SU-DHL-6 (cell line): ENCODE results near the gene MME.

Experiments
- H2AFZ ChIP-seq: fragments of 200-600 bp; sonication (generic); 2 replicates; pipeline ENCODE4 v1.6.1; 2014; ENCODE audit warnings: low read depth, mild to moderate bottlenecking, moderate library complexity, mixed read lengths, antibody characterized with exemption, low read length; ENCODE audit not compliant: severe bottlenecking
- H3F3A ChIP-seq: fragments of 200-600 bp; shearing (Covaris generic); 2 replicates; pipeline ENCODE4 v1.6.0; 2016; ENCODE audit warnings: antibody characterized with exemption, mild to moderate bottlenecking; ENCODE audit not compliant: insufficient read depth
- H3K27ac ChIP-seq: fragments of 200-600 bp; sonication (generic); 2 replicates; pipeline ENCODE4 v1.5.1; 2016; ENCODE audit warnings: low read depth, mild to moderate bottlenecking, low read length, moderate library complexity, mixed read lengths
- H3K27me3 ChIP-seq: fragments of 200-600 bp; sonication (generic), shearing (Covaris generic); 2 replicates; pipeline ENCODE4 v1.6.0; 2014; ENCODE audit warnings: mild to moderate bottlenecking, low read length
- H3K36me3 ChIP-seq: fragments of 200-600 bp; sonication (generic); 2 replicates; pipeline ENCODE4 v1.6.1; 2014; ENCODE audit warnings: mild to moderate bottlenecking, low read length, mixed read lengths
- H3K4me2 ChIP-seq: fragments of 300-600, 200-600 bp; shearing (Covaris generic), sonication (generic); 2 replicates; pipeline ENCODE4 v1.6.0; 2014; ENCODE audit warnings: low read length, low read depth, mild to moderate bottlenecking; ENCODE audit not compliant: poor library complexity, severe bottlenecking
- H3K4me3 ChIP-seq: fragments of 200-600 bp; sonication (generic); 2 replicates; pipeline ENCODE4 v1.5.1; 2014; ENCODE audit warnings: antibody characterized with exemption, low read length, mild to moderate bottlenecking, mixed read lengths; ENCODE audit not compliant: insufficient read depth, poor library complexity, severe bottlenecking
- H3K79me2 ChIP-seq: fragments of 200-600 bp; sonication (generic); 2 replicates; pipeline ENCODE4 v1.6.1; 2014; ENCODE audit warnings: mild to moderate bottlenecking, low read length, moderate library complexity; ENCODE audit not compliant: insufficient read depth
- H3K9ac ChIP-seq: fragments of 200-600 bp; sonication (generic); 2 replicates; pipeline ENCODE4 v1.7.0; 2014; ENCODE audit warnings: mild to moderate bottlenecking, low read length
- H3K9me2 ChIP-seq: fragments of 200-600 bp; sonication (generic); replicated peaks from 2 replicates; pipeline ENCODE4 v1.6.1; 2014; ENCODE audit warnings: low read length; ENCODE audit not compliant: insufficient read depth
- H3K9me3 ChIP-seq: fragments of 200-600 bp; sonication (generic); 2 replicates; pipeline ENCODE4 v1.6.1; 2014; ENCODE audit warnings: low read length, mixed read lengths; ENCODE audit not compliant: insufficient read depth
- H4K20me1 ChIP-seq: fragments of 200-600 bp; sonication (generic); 2 replicates; pipeline ENCODE4 v1.6.1; 2014; ENCODE audit warnings: low read depth, mild to moderate bottlenecking, antibody characterized with exemption, low read length, moderate library complexity, mixed read lengths
- EZH2phosphoT487 ChIP-seq: fragments of 200-600 bp; sonication (generic), shearing (Covaris generic); conservative IDR thresholded peaks from 2 replicates; pipeline ENCODE4 v1.6.1; 2018; ENCODE audit warnings: mild to moderate bottlenecking, antibody characterized with exemption, low read length, moderate library complexity, mixed read lengths
- TF ChIP-seq, protein P1 (sequence below): fragments of 200-600 bp; sonication (generic); IDR thresholded peaks from one replicate; pipeline ENCODE4 v1.5.1; 2017; ENCODE audit warnings: antibody characterized with exemption, mild to moderate bottlenecking, low read length, moderate library complexity; ENCODE audit not compliant: insufficient read depth, poor library complexity, severe bottlenecking

Gene MME

DNA sequence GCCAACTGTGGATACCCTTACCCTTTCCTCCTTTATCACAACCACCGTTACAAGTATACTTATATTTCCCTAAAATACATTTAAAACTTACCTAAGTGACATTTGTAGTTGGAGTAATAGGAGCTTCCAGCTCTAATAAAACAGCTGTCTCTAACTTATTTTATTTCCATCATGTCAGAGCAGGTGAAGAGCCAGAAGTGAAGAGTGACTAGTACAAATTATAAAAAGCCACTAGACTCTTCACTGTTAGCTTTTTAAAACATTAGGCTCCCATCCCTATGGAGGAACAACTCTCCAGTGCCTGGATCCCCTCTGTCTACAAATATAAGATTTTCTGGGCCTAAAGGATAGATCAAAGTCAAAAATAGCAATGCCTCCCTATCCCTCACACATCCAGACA lies 102.3 kb downstream of the MME start:
- Histone ChIP-seq H3K4me2 (no peak overlapping the region), H3F3A (no peaks in the 10 kb centered on the region), H3K36me3 (peaks cover 13% of the 10 kb centered on the region; the same call in 1 of the 2 replicates), H3K9me2 (no peaks in the 10 kb centered on the region), H3K27ac (no peak overlapping the region), H3K4me3 (no peak overlapping the region), H2AFZ (no peak overlapping the region), H4K20me1 (no peaks in the 10 kb centered on the region), H3K27me3 (no peaks in the 10 kb centered on the region), H3K9me3 (no peaks in the 10 kb centered on the region), H3K79me2 (no peaks in the 10 kb centered on the region), H3K9ac (no peak overlapping the region)
- TF ChIP-seq, protein P1, sequence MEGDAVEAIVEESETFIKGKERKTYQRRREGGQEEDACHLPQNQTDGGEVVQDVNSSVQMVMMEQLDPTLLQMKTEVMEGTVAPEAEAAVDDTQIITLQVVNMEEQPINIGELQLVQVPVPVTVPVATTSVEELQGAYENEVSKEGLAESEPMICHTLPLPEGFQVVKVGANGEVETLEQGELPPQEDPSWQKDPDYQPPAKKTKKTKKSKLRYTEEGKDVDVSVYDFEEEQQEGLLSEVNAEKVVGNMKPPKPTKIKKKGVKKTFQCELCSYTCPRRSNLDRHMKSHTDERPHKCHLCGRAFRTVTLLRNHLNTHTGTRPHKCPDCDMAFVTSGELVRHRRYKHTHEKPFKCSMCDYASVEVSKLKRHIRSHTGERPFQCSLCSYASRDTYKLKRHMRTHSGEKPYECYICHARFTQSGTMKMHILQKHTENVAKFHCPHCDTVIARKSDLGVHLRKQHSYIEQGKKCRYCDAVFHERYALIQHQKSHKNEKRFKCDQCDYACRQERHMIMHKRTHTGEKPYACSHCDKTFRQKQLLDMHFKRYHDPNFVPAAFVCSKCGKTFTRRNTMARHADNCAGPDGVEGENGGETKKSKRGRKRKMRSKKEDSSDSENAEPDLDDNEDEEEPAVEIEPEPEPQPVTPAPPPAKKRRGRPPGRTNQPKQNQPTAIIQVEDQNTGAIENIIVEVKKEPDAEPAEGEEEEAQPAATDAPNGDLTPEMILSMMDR = no peak
- no peak for TF ChIP-seq EZH2phosphoT487

DNA sequence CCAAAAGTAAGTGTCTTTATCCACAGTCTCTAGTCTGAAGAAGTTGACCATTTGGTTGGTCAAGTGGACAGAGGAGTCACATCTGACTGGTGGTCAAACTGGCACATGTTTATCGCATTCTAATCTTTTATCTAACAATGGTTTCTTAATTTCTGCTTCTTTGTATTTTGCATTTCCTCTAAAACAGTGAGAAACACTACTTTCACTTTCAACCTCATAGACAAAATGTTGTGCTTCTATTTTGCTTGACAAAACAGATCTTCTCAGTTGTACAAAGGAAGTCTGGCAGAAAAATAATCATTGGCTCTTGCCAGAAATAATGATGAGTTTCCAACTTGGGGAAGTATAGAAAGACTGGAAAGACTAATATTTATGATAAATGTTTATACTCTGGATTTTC lies 103.9 kb downstream of the MME start:
- Histone ChIP-seq H3K9ac (no peak overlapping the region), H3K4me3 (no peak overlapping the region), H2AFZ (no peak overlapping the region), H3K9me2 (no peaks in the 10 kb centered on the region), H3K79me2 (no peaks in the 10 kb centered on the region), H3F3A (no peaks in the 10 kb centered on the region), H3K36me3 (peaks cover 11% of the 10 kb centered on the region; the same call in 1 of the 2 replicates), H3K9me3 (no peaks in the 10 kb centered on the region), H4K20me1 (no peaks in the 10 kb centered on the region), H3K27ac (no peak overlapping the region), H3K4me2 (peak overlapping the region; percentile 20), H3K27me3 (no peaks in the 10 kb centered on the region)
- TF ChIP-seq EZH2phosphoT487 = no peak
- TF ChIP-seq, protein P1 = no peak

GRCh38 chr3:155185631-155186071 lies 105.5 kb downstream of the MME start:
- Histone ChIP-seq H3F3A (no peaks in the 10 kb centered on the region), H3K9me2 (no peaks in the 10 kb centered on the region), H3K4me3 (no peak overlapping the region), H3K4me2 (no peak overlapping the region), H4K20me1 (no peaks in the 10 kb centered on the region), H3K9me3 (no peaks in the 10 kb centered on the region), H3K79me2 (no peaks in the 10 kb centered on the region), H3K36me3 (0 out of 2 replicates have a peak, but pooled peaks cover 5% of the 10 kb centered on the region), H3K9ac (no peak overlapping the region), H3K27me3 (no peaks in the 10 kb centered on the region), H2AFZ (no peak overlapping the region), H3K27ac (no peak overlapping the region)
- TF ChIP-seq EZH2phosphoT487 = no peak
- TF ChIP-seq, protein P1 = no peak
